Right renal cortex interstitium (tissue), 3 donors: ENCODE results near the gene FCN2. TPM values are rescaled to one million over a fixed set of nuclear protein-coding genes. Genes with fewer than 3 reads are reported as not detected.

Source experiments
- DNase-seq, 3 donors: peaks; one replicate each; pipeline ENCODE4 v3.0.0-alpha.2; 2013; ENCODE audit warnings: low read depth in 3 of 3, low spot score in 2 of 3
- polyA plus RNA-seq, 3 donors: library from polyadenylated mRNA; unstranded; fragments of 120-200 nt; gene quantifications; one replicate each; pipeline ENCODE4 v1.2.1, GENCODE V29; 2013; ENCODE audit not compliant: insufficient read length in 3 of 3

Gene FCN2
- polyA plus RNA-seq, 3 donors, result 0.47 to 0.62 (median 0.52) TPM

GRCh38 chr9:134886413-134886913, 5.9 kb downstream of the FCN2 start:
- DNase-seq, result no peak

- DNase-seq, result no peak
These were observed 6.6 kb downstream of the FCN2 start for GRCh38 chr9:134887219-134887618.

GRCh38 chr9:134887686-134888602, 7.3 kb downstream of the FCN2 start:
- DNase-seq, result no peak

GRCh38 chr9:134888603-134889190, 8.1 kb downstream of the FCN2 start:
- DNase-seq, result no peak

GRCh38 chr9:134889386-134890154, 9.0 kb downstream of the FCN2 start:
- DNase-seq, result no peak

GRCh38 chr9:134890155-134890495, 9.5 kb downstream of the FCN2 start:
- DNase-seq, result no peak

- DNase-seq, result no peak
These were observed 10.4 kb downstream of the FCN2 start for GRCh38 chr9:134891053-134891452.

GRCh38 chr9:134891713-134892112, 11.1 kb downstream of the FCN2 start:
- no peak for DNase-seq

GRCh38 chr9:134892221-134892620, 11.6 kb downstream of the FCN2 start:
- no peak for DNase-seq

- no peak for DNase-seq
These were observed 12.3 kb downstream of the FCN2 start for GRCh38 chr9:134892820-134893420.

- DNase-seq, result no peak
These were observed 13.7 kb downstream of the FCN2 start for GRCh38 chr9:134894136-134894860.

GRCh38 chr9:134895097-134895496, 14.5 kb downstream of the FCN2 start:
- no peak for DNase-seq

GRCh38 chr9:134895567-134895907, 14.9 kb downstream of the FCN2 start:
- no peak for DNase-seq

- DNase-seq, result no peak
These were observed 15.6 kb downstream of the FCN2 start for GRCh38 chr9:134895908-134896833.

GRCh38 chr9:134896834-134897583, 16.4 kb downstream of the FCN2 start:
- no peak for DNase-seq

GRCh38 chr9:134897584-134898170, 17.1 kb downstream of the FCN2 start:
- no peak for DNase-seq

GRCh38 chr9:134898319-134898718, 17.7 kb downstream of the FCN2 start:
- no peak for DNase-seq

GRCh38 chr9:134899168-134899567, 18.6 kb downstream of the FCN2 start:
- no peak for DNase-seq
